ENCODE results near the gene PPP1R3F. TPM values are rescaled to one million over a fixed set of nuclear protein-coding genes. Genes with fewer than 3 reads are reported as not detected.

PPP1R3F gene
- total RNA-seq, 4 donors from 2014 or later, result 12.0 to 27.5 (median 17.0) TPM

DNA sequence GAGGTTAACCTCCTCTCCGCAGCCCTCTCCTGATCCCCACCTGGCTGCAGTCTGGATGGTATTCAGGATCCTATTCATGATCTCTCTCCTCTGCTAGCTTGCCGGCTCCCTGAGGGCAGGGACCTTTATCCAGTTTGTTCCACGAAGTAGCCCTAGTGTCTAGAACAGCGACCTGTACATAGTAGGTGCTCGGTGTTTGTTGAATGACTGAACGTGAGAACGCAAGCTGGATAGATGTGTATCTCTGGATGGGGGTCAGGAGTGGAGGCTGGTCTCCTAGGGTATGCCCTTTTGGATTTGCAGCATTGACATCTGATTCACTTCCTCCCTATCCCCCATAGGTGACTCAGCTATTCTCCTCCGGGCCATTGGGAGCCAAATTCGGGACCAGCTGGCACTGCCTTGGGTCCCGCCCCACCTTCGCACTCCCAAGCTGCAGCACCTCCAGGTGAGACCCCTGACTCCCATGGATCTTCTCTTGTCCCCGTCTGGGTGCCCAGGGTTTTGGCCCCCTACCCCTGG, 27.0 kb upstream of the PPP1R3F start:
- TF ChIP-seq EP300 (IDR thresholded peaks at IDR 0.05) (no peak), POLR2AphosphoS5 (IDR thresholded peaks at IDR 0.05) (no peak), POLR2A (IDR thresholded peaks at IDR 0.05) (no peak)
- TF ChIP-seq, protein P1, sequence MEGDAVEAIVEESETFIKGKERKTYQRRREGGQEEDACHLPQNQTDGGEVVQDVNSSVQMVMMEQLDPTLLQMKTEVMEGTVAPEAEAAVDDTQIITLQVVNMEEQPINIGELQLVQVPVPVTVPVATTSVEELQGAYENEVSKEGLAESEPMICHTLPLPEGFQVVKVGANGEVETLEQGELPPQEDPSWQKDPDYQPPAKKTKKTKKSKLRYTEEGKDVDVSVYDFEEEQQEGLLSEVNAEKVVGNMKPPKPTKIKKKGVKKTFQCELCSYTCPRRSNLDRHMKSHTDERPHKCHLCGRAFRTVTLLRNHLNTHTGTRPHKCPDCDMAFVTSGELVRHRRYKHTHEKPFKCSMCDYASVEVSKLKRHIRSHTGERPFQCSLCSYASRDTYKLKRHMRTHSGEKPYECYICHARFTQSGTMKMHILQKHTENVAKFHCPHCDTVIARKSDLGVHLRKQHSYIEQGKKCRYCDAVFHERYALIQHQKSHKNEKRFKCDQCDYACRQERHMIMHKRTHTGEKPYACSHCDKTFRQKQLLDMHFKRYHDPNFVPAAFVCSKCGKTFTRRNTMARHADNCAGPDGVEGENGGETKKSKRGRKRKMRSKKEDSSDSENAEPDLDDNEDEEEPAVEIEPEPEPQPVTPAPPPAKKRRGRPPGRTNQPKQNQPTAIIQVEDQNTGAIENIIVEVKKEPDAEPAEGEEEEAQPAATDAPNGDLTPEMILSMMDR (IDR thresholded peaks at IDR 0.05), result no peak
- no peak for ATAC-seq
- Histone ChIP-seq H3K27ac (no peak overlapping the region), H3K9me3 (no peaks in the 10 kb centered on the region), H3K4me3 (no peak overlapping the region), H3K4me1 (peaks cover 0 to 5% (median 0%) of the 10 kb centered on the region in 3 donors), H3K27me3 (no peaks in the 10 kb centered on the region), H3K36me3 (peaks cover 0 to 59% of the 10 kb centered on the region in 2 donors)
- 81 to 100% methylated on average over 1 to 4 of the region's 12 CpGs for WGBS, 2 donors (ENCODE audit: low coverage in 1 of 2)

DNA sequence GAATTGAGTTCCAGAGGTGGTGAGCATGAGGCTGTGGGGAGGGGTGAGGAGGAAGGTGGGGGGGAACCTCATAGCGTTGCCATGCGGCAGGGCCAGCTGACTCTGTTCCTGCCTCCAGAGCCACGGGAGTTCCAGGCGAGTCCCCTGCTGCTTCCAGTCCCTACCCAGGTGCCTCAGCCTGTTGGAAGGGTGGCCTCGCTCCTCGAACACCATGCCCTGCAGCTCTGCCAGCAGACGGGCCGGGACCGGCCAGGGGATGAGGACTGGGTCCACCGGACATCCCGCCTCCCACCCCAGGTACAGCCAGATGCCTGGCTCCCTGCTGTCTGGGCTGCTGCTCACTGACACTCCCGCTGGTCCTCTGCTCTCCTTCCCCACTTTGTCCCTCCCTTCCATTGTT, 26.4 kb upstream of the PPP1R3F start:
- no peak for TF ChIP-seq EP300 (IDR thresholded peaks at IDR 0.05)
- TF ChIP-seq, protein P1 (IDR thresholded peaks at IDR 0.05), result no peak
- no peak for TF ChIP-seq POLR2A (IDR thresholded peaks at IDR 0.05)
- TF ChIP-seq POLR2AphosphoS5 (IDR thresholded peaks at IDR 0.05), result no peak
- ATAC-seq, result no peak
- H3K27ac ChIP-seq, result no peak overlapping the region
- 87% methylated on average over 3 of the region's 12 CpGs; no CpG with 5 or more reads in 1 of the 2 donors for WGBS, 2 donors (ENCODE audit: low coverage in 1 of 2)
- H3K36me3 ChIP-seq, result peaks cover 0 to 65% of the 10 kb centered on the region in 2 donors
- peaks cover 0 to 5% (median 0%) of the 10 kb centered on the region in 3 donors for H3K4me1 ChIP-seq
- no peaks in the 10 kb centered on the region for H3K9me3 ChIP-seq
- H3K4me3 ChIP-seq, result no peak overlapping the region
- no peaks in the 10 kb centered on the region for H3K27me3 ChIP-seq

DNA sequence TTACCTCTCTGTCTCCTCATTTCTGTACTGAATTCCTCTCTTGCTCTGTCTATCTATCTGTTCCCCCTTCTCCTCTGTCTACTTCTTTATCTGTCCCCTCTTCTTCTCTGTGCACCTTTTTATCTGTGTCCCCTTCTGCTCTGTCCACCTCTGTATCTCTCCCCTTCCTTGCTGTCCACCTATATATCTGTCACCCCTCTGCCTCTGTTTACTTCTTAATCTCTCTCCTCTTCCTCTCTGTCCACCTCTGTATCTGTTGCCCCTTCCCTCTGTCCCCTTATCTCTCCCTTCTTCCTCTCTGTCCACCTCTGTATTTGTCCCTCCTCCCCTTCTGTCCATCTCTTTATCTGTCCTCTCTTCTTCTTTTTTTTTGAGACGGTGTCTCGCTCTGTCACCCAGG, 25.4 kb upstream of the PPP1R3F start:
- Histone ChIP-seq H3K27me3 (no peaks in the 10 kb centered on the region), H3K4me3 (no peak overlapping the region), H3K9me3 (no peaks in the 10 kb centered on the region), H3K4me1 (peaks cover 0 to 5% (median 0%) of the 10 kb centered on the region in 3 donors), H3K27ac (no peak overlapping the region), H3K36me3 (peaks cover 0 to 75% of the 10 kb centered on the region in 2 donors)
- TF ChIP-seq EP300 (IDR thresholded peaks at IDR 0.05) (no peak), POLR2A (IDR thresholded peaks at IDR 0.05) (no peak)
- 80 to 100% methylated on average over 1 to 2 of the region's 2 CpGs for whole genome bisulfite sequencing, 2 donors (ENCODE audit: low coverage in 1 of 2)
- no peak for ATAC-seq

DNA sequence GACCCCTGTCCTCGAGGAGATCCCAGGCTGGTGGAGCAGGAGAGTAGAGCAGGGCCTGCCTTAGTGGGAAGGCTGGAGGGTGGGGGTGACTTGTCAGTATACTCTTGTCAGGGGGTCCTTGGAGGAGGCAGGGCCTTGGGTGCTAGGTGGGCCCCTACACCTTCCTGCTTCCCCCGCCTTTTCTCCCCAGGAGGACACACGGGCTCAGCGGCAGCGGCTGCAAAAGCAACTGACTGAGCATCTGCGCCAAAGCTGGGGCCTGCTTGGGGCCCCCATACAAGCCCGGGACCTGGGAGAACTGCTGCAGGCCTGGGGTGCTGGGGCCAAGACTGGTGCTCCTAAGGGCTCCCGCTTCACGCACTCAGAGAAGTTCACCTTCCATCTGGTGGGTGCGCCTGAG, 23.1 kb upstream of the PPP1R3F start:
- ATAC-seq, result no peak
- Histone ChIP-seq H3K4me3 (no peak overlapping the region), H3K9me3 (no peaks in the 10 kb centered on the region), H3K36me3 (peaks cover 0 to 83% of the 10 kb centered on the region in 2 donors), H3K27ac (no peak overlapping the region), H3K27me3 (no peaks in the 10 kb centered on the region), H3K4me1 (no peaks in the 10 kb centered on the region)
- 100% methylated on average over 1 of the region's 10 CpGs; no CpG with 5 or more reads in 1 of the 2 donors for WGBS, 2 donors (ENCODE audit: low coverage in 1 of 2)
- TF ChIP-seq EP300 (IDR thresholded peaks at IDR 0.05) (no peak), POLR2AphosphoS5 (IDR thresholded peaks at IDR 0.05) (no peak), POLR2A (IDR thresholded peaks at IDR 0.05) (no peak)
- TF ChIP-seq, protein P1 (IDR thresholded peaks at IDR 0.05), result no peak

DNA sequence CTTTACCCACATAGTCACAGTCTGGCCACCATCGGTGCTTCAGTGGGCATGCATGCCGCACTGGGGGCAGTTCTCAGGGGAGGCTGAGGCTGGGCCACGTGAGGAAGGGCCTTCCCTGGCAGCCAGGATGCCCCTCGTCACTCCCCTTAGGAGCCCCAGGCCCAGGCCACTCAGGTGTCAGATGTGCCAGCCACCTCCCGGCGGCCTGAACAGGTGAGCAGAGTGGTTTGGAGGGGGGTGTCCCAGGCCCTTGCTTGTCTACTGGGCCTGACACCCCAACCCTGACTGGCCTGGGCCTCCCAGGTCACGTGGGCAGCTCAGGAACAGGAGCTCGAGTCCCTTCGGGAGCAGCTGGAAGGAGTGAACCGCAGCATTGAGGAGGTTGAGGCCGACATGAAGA, 22.2 kb upstream of the PPP1R3F start:
- Histone ChIP-seq H3K27me3 (no peaks in the 10 kb centered on the region), H3K4me1 (no peaks in the 10 kb centered on the region), H3K4me3 (no peak overlapping the region), H3K9me3 (no peaks in the 10 kb centered on the region), H3K27ac (no peak overlapping the region), H3K36me3 (peaks cover 0 to 77% of the 10 kb centered on the region in 2 donors)
- WGBS, 2 donors (ENCODE audit: low coverage in 1 of 2), result no CpG with 5 or more reads among the region's 11 CpGs
- ATAC-seq, result no peak
- TF ChIP-seq, protein P1 (IDR thresholded peaks at IDR 0.05), result no peak
- no peak for TF ChIP-seq POLR2AphosphoS5 (IDR thresholded peaks at IDR 0.05)
- TF ChIP-seq EP300 (IDR thresholded peaks at IDR 0.05), result no peak
- TF ChIP-seq POLR2A (IDR thresholded peaks at IDR 0.05), result no peak
